ENCODE measurements around the gene GRHL1.

DNA sequence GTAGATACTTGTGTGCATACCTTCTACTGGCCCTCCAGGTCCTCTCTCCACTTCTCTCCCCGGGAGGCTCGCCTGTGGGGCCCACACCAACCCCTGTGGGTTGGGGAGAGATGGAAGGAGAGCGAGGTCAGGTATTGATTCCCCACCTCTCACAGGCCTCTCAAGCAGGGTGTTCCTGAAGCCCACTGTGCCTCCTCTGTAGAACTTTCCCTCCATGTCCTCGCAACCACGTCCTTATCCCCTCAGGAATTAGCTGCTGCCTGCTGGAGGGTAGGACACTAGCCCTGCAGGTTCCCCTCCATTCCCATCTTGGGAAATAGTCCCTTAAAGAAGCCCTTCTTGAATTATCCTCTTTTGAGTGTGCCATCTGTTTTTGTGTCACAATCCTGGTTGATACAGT is 52.9 kb downstream of the GRHL1 start:
- TF ChIP-seq SUZ12 (IDR thresholded peaks at IDR 0.05; ENCODE audit: extremely low read depth, insufficient read depth, insufficient read length): no peak
- no peak for TF ChIP-seq ZNF274 (IDR thresholded peaks at IDR 0.05; ENCODE audit: low read depth, low read length)
